ENCODE results near the gene NAXD.

DNA sequence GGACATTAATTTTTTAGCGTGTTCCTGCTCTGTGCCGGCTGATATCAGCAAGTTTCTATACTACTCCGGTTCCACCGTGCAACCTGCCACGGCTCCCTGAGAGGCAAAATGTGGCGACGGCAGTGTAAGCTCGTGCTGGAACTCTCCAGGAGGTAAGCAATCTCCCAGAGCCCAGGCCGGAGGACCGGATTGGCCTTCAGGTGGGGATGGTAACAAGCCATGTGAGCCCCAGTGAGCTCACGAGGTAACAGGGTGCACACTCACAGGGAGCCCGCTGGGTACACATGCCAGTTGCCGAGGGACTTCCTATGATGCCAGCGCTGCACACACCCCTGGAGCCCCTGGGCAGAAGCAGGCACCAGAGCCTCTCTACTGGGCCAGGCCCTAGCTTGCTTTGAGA is 38.5 kb downstream of the NAXD start:
- TF ChIP-seq, protein P1, sequence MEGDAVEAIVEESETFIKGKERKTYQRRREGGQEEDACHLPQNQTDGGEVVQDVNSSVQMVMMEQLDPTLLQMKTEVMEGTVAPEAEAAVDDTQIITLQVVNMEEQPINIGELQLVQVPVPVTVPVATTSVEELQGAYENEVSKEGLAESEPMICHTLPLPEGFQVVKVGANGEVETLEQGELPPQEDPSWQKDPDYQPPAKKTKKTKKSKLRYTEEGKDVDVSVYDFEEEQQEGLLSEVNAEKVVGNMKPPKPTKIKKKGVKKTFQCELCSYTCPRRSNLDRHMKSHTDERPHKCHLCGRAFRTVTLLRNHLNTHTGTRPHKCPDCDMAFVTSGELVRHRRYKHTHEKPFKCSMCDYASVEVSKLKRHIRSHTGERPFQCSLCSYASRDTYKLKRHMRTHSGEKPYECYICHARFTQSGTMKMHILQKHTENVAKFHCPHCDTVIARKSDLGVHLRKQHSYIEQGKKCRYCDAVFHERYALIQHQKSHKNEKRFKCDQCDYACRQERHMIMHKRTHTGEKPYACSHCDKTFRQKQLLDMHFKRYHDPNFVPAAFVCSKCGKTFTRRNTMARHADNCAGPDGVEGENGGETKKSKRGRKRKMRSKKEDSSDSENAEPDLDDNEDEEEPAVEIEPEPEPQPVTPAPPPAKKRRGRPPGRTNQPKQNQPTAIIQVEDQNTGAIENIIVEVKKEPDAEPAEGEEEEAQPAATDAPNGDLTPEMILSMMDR (conservative IDR thresholded peaks at IDR 0.05; ENCODE audit: low read depth, low read length), result no peak
- TF ChIP-seq EZH2 (IDR thresholded peaks at IDR 0.05; ENCODE audit: low read length, unreplicated experiment), result no peak
